AG09319 (cell line): Measurements from ENCODE around the gene PDLIM4.
A peak's percentile ranks its signal among the peaks of the same experiment; 100 is the strongest.

Experiments
- DNase-seq: peaks from one replicate; pipeline ENCODE4 v3.0.0-alpha.2; 2010; ENCODE audit warnings: low read depth; ENCODE audit errors: extremely low read depth
- TF ChIP-seq, protein P1 (sequence below): IDR thresholded peaks from 2 replicates; pipeline ENCODE4 v1.5.1; 2011; ENCODE audit warnings: low read depth, mild to moderate bottlenecking, inconsistent platforms, low read length, moderate library complexity

PDLIM4 gene

DNA sequence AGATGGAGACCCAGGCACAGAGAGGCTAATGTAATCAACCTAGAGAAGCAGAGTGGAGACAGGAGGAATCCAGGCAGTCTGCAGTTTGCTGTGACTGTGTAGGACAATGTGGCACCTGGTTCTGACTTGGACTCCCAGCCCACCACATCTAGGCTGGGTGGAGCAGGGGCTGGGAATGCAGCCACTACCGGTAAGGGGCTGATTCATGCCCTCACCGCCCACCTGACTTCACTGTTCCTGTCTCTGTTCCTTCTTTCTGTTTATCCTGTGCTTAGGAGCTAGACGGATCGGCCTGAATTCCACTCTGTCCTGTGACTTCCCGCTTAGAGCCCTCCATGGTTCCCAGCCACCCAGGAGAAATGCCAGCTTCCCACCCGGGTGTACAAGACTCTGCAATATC is 2.6 kb downstream of the PDLIM4 start:
- TF ChIP-seq, protein P1, sequence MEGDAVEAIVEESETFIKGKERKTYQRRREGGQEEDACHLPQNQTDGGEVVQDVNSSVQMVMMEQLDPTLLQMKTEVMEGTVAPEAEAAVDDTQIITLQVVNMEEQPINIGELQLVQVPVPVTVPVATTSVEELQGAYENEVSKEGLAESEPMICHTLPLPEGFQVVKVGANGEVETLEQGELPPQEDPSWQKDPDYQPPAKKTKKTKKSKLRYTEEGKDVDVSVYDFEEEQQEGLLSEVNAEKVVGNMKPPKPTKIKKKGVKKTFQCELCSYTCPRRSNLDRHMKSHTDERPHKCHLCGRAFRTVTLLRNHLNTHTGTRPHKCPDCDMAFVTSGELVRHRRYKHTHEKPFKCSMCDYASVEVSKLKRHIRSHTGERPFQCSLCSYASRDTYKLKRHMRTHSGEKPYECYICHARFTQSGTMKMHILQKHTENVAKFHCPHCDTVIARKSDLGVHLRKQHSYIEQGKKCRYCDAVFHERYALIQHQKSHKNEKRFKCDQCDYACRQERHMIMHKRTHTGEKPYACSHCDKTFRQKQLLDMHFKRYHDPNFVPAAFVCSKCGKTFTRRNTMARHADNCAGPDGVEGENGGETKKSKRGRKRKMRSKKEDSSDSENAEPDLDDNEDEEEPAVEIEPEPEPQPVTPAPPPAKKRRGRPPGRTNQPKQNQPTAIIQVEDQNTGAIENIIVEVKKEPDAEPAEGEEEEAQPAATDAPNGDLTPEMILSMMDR = no peak
- no peak for DNase-seq

DNA sequence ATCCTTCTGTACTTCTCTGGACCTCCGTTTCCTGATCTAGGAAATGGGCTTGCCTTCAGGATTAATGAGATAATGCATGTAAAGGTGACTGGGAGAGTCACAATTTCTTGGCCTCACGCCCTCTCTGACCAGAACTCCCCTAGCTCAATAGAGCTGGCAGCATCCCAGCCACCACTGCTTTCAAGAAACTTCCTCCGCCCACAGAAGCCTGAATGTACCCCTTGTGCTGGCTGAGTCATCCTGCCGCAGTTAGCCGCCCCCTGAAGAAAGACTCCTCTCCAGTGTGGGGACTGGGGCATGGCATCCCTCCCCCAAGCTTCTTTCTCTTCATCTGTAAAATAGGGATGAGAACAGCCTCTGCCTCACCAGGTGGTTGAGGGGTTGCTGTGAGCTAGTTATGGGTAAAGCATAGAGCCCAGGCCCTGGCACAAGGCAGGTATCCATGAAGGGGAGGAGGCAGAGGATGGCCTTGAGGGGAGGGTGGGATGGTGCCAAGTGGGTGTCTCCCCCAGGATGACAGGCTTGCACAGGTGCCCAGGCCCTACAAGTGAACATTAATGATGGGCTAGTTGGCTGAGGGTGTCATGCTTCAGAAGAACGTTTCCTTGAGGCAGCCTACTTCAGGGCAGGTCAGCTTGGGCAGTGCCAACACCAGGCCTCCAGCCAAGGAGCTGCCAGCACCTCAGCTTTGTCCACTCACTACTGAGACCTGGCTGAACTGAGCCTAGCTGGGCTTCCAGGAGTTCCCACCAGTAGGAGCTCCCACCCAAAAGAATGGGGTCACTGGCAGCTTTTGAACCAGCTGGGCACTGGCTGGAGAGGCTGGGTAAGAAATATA is 3.4 kb downstream of the PDLIM4 start:
- peak; percentile 43 for DNase-seq
- TF ChIP-seq, protein P1 = no peak

DNA sequence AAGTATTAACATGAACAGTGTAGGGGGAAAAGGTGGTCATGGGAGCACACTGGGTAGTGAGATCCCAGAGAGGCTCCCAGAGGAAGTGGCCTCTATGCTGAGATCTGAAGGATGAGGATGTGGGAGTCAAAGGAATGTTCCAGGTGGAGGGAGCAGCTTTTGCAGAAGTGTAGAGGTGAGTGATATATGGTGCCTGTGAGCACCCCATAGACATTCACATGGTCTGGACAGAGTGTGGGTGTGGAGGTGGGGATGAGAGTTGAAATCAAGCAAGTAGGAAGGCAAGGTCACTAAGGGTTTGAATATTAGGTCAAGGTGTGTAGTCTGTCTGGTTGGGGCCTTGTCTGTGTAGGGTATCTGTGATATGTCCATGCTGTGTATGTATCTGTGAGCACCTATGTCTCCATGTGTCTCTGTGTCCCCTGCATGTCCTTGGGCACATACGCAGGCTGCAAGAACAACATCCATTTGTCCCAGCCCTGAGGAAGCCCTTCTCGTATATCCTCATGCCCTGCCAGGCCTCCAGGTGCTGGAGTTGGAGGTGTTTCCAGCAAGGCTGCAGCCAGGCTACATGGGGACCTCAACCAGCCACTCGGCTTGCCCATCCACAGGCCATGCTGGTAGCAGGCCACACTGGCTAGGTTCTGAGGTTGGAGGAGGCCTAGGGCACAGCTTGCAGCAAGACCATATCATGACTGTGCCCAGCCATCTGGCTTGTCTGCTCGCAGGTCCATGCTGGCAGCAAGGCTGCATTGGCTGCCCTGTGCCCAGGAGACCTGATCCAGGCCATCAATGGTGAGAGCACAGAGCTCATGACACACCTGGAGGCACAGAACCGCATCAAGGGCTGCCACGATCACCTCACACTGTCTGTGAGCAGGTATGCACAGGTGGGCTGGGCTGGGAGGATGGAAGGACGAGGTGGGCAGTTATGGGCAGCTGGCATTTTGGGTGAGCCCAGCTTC is 4.7 kb downstream of the PDLIM4 start:
- TF ChIP-seq, protein P1 = no peak
- no peak for DNase-seq

DNA sequence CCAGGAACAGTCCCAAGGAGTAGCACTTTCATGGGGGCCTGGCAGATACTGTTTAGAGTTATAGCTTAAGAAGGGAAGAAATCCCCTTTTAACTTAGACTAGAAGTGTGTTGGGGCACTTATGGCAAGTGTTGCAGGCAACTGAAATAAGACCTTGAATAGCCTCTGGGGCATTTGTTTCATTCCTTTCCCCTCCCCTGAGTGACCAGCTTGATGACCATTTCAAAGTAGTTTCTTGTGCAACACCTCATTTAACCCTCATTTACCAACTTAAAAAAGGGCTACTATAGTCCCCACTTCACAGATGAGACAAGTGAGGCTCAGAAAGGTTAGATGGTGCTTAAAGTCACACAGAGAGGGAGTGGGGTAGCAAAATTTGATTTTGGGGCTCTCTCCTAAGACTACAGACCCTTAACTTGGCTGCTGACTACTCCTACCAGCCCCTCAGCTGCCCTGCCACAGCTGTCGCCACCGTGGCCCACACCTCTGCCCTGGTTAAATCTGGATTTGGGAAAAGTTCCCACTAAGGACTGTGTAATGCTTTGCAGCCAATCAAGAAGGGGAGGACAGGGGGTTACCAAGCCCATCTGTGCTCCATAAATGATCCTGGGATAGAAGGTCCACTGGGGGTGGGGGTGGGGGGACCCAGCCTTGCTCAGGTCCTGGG is 5.5 kb downstream of the PDLIM4 start:
- TF ChIP-seq, protein P1 = no peak
- DNase-seq = no peak

DNA sequence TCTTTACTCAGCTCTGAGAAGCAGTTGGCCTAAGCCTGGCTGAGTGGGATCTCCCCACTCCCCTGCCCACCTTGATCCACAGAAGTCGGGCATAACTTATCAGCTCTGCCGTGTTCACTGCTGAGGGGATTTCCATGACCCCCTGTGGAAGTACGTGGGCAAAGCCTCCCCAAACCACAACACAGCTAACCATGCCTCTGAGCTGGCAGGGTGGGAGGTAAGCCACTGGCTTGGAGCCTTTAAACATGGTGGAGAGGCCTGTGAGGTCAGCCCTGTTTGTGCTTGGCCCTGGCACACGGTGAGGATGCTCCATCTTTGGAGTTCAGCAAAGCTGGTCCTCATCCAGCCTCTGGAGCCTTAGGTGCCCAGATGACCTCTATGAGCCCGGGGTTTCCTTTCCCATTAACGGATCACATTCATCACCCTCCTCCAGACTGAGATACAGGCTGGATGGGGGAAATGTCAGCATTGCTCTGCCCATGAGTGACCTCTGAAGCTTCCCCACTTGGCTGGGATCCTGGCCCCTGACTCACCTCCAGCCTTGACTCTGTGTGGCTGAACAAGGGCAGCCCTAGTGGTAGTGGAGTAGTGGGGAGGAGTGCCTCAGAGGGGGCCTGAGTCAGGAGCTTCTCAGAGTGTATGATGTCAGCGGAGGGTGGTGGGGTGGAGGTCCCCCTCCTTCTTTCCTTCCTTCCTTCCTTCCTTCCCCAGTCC is 6.2 kb downstream of the PDLIM4 start:
- TF ChIP-seq, protein P1 = peak; percentile 21
- DNase-seq = peak; percentile 54

DNA sequence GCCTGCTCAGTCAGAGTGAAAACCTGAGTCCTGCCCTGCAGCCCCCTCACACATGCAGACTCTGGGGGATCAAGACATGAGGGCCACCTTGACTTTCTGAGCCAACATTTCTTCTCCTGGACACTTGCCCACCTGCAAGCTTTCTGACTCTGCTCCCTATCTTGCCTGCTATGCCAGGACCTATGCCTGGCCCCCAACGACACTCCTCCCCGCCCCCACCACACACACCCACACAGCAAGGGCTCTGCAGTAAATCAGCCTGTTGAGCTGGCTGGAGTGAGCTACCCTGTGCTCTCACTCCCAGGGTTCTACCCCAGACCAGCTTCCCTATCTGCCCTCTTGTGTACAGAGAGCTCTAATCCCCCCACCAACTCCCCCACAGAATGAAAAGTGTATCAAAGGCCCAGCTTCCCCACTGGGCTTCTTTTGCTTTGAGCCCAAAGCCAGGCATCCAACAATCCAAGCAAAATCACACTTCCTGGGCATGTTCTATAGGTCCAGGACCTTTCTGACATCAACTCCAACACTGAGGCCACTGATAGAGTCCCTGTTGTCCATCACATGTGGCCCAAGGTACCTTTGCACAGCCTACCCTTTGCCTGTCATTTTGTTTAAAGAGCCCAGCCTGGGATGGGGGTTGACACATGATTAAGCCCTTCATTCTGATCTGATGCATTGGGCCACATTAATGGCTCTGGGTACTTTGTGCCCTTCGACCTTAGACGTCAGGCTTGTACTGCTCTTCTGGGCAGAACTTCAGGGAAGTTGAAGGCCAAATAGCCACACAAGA is 7.2 kb downstream of the PDLIM4 start:
- TF ChIP-seq, protein P1 = no peak
- no peak for DNase-seq
